Trophoblast cell (in vitro differentiated cells and primary cell): Measurements from ENCODE around the gene USP43.

ENCODE experiments used
- DNase-seq, 2 donors: peaks; one replicate each; pipeline ENCODE4 v3.0.0-alpha.2; 2016
- H2AFZ ChIP-seq: 2 replicates; pipeline ENCODE4 v1.6.1; 2013; ENCODE audit warnings: low read length, moderate library complexity, mild to moderate bottlenecking; ENCODE audit not compliant: insufficient read depth, poor library complexity
- H2AK5ac ChIP-seq: 2 replicates; pipeline ENCODE4 v1.6.1; 2013; ENCODE audit warnings: mild to moderate bottlenecking, low read length
- H2BK120ac ChIP-seq: 2 replicates; pipeline ENCODE4 v1.6.1; 2013; ENCODE audit warnings: low read length, mild to moderate bottlenecking, moderate library complexity; ENCODE audit not compliant: insufficient read depth, poor library complexity
- H2BK12ac ChIP-seq: 2 replicates; pipeline ENCODE4 v1.6.1; 2013; ENCODE audit warnings: mild to moderate bottlenecking, low read length, moderate library complexity
- H2BK5ac ChIP-seq: 2 replicates; pipeline ENCODE4 v1.6.1; 2013; ENCODE audit warnings: low read length, low read depth, moderate library complexity, mild to moderate bottlenecking; ENCODE audit not compliant: poor library complexity
- H3K14ac ChIP-seq: 2 replicates; pipeline ENCODE4 v1.6.1; 2013; ENCODE audit warnings: mild to moderate bottlenecking, low read length
- H3K18ac ChIP-seq: 2 replicates; pipeline ENCODE4 v1.6.1; 2013; ENCODE audit warnings: mild to moderate bottlenecking, low read length
- H3K23ac ChIP-seq: 2 replicates; pipeline ENCODE4 v1.6.1; 2013; ENCODE audit warnings: low read length
- H3K27ac ChIP-seq: 2 replicates; pipeline ENCODE4 v1.5.1; 2013; ENCODE audit warnings: low read depth, mild to moderate bottlenecking, inconsistent platforms, low read length, moderate library complexity
- H3K27me3 ChIP-seq: 2 replicates; pipeline ENCODE4 v1.6.1; 2013; ENCODE audit warnings: inconsistent platforms, mild to moderate bottlenecking, low read length, moderate library complexity; ENCODE audit not compliant: insufficient read depth
- H3K36me3 ChIP-seq, 2 experiments: 1 replicate in 1 of 2; 2 replicates in 1 of 2; pipeline ENCODE4 v1.6.1; 2013; ENCODE audit warnings: low read length in 2 of 2, mild to moderate bottlenecking in 2 of 2, moderate library complexity in 1 of 2; ENCODE audit not compliant: insufficient read depth in 2 of 2, control insufficient read depth in 1 of 2
- H3K4ac ChIP-seq: 2 replicates; pipeline ENCODE4 v1.6.1; 2013; ENCODE audit warnings: low read depth, mild to moderate bottlenecking, low read length, moderate library complexity
- H3K4me1 ChIP-seq, 2 experiments: 1 replicate in 1 of 2; 2 replicates in 1 of 2; pipeline ENCODE4 v1.6.1; 2013; ENCODE audit warnings: low read length in 2 of 2, mild to moderate bottlenecking in 2 of 2, moderate library complexity in 1 of 2; ENCODE audit not compliant: insufficient read depth in 2 of 2, control insufficient read depth in 1 of 2
- H3K4me2 ChIP-seq: 2 replicates; pipeline ENCODE4 v1.6.1; 2013; ENCODE audit warnings: inconsistent platforms, mild to moderate bottlenecking, low read length, moderate library complexity
- H3K4me3 ChIP-seq: 2 replicates; pipeline ENCODE4 v1.5.1; 2013; ENCODE audit warnings: mild to moderate bottlenecking, low read depth, low read length, inconsistent platforms
- H3K79me1 ChIP-seq: one replicate; pipeline ENCODE4 v1.6.1; 2013; ENCODE audit warnings: low read length
- H3K79me2 ChIP-seq: 2 replicates; pipeline ENCODE4 v1.6.1; 2013; ENCODE audit warnings: low read length, mild to moderate bottlenecking; ENCODE audit not compliant: control insufficient read depth, insufficient read depth, poor library complexity
- H3K9ac ChIP-seq: 2 replicates; pipeline ENCODE4 v1.6.1; 2013; ENCODE audit warnings: mild to moderate bottlenecking, low read length
- H3K9me3 ChIP-seq: 2 replicates; pipeline ENCODE4 v1.6.1; 2013; ENCODE audit warnings: low read depth, mild to moderate bottlenecking, control low read depth, inconsistent platforms, low read length; ENCODE audit not compliant: insufficient read depth
- H4K12ac ChIP-seq: 2 replicates; pipeline ENCODE4 v1.6.1; 2013; ENCODE audit warnings: low read depth, mild to moderate bottlenecking, low read length, moderate library complexity
- H4K8ac ChIP-seq: 2 replicates; pipeline ENCODE4 v1.6.1; 2013; ENCODE audit warnings: low read depth, mild to moderate bottlenecking, low read length, moderate library complexity
- H4K91ac ChIP-seq: one replicate; pipeline ENCODE4 v1.6.1; 2013; ENCODE audit warnings: low read depth, mild to moderate bottlenecking, low read length, moderate library complexity
- WGBS: extraction: QIAGEN DNeasy Blood & Tissue Kit; methylation state at CpG from one replicate; pipeline ENCODE4 v1.1.7; 2013; ENCODE audit warnings: missing lambda C conversion rate; ENCODE audit not compliant: insufficient read length, insufficient coverage; ENCODE audit errors: extremely low coverage; 5-methylcytosine and 5-hydroxymethylcytosine counted together

The USP43 gene

DNA sequence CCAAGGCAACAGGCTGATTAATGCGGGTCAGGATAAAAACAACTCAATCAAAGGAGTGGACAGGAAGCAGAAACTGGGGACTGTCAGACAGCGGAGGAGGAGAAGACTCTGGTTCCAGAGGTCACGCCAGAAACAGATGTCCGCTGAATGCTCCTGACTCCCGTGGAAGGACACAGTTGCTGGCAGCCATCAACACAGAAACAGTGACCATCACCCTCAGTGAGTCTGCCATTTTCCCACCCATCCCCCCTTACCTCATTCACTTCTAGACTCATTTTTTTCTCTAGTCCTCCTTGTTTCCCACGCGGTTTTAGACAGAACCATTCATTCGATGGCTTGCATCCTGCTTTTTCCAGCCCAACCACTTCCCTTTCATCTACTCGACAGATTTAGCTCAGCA is 105.2 kb downstream of the USP43 start:
- no peak overlapping the region for H3K4me3 ChIP-seq
- H2AFZ ChIP-seq, result no peak overlapping the region
- H2BK120ac ChIP-seq, result no peak overlapping the region
- no peaks in the 10 kb centered on the region for H3K36me3 ChIP-seq
- H3K79me1 ChIP-seq, result no peaks in the 10 kb centered on the region
- H3K14ac ChIP-seq, result no peak overlapping the region
- H3K4me2 ChIP-seq, result no peak overlapping the region
- H2BK12ac ChIP-seq, result no peak overlapping the region
- H3K18ac ChIP-seq, result no peak overlapping the region
- H3K4me1 ChIP-seq, result no peaks in the 10 kb centered on the region
- H3K4ac ChIP-seq, result no peak overlapping the region
- no peak overlapping the region for H4K91ac ChIP-seq
- no peak overlapping the region for H4K12ac ChIP-seq
- H2BK5ac ChIP-seq, result no peak overlapping the region
- no peak overlapping the region for H3K27ac ChIP-seq
- no peak overlapping the region for H3K23ac ChIP-seq
- no peak overlapping the region for H4K8ac ChIP-seq
- DNase-seq, result no peak
- H3K79me2 ChIP-seq, result no peaks in the 10 kb centered on the region
- no peak overlapping the region for H3K9ac ChIP-seq
- no CpG with 5 or more reads among the region's 9 CpGs for WGBS
- H2AK5ac ChIP-seq, result no peak overlapping the region
- no peaks in the 10 kb centered on the region for H3K9me3 ChIP-seq
- H3K27me3 ChIP-seq, result no peaks in the 10 kb centered on the region

DNA sequence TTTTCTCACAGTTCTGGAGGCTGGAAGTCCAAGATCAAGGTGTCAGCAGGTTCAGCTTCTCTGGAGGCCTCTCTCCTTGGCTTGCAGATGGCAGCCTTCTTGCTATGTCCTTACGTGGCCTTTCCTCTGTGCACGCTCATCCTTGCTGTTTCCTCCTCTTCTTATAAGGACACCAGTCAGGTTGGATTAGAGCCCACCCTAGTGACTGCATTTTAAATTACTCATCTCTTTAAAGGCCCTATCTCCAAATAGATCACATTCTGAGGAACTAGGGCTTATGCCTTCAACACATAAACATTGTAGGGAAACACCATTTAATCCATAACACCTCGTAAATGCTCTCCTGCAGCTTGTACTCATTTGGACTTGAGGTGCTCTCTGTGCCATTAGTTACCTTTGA is 109.8 kb downstream of the USP43 start:
- no CpG with 5 or more reads among the region's 3 CpGs for WGBS
- no peak overlapping the region for H3K4ac ChIP-seq
- H3K23ac ChIP-seq, result no peak overlapping the region
- H2BK5ac ChIP-seq, result no peak overlapping the region
- H2AK5ac ChIP-seq, result no peak overlapping the region
- H3K27me3 ChIP-seq, result no peaks in the 10 kb centered on the region
- H3K4me2 ChIP-seq, result no peak overlapping the region
- no peak overlapping the region for H3K14ac ChIP-seq
- no peaks in the 10 kb centered on the region for H3K9me3 ChIP-seq
- H4K91ac ChIP-seq, result no peak overlapping the region
- H3K27ac ChIP-seq, result no peak overlapping the region
- H3K79me1 ChIP-seq, result no peaks in the 10 kb centered on the region
- no peak overlapping the region for H2BK120ac ChIP-seq
- no peaks in the 10 kb centered on the region for H3K79me2 ChIP-seq
- no peak overlapping the region for H3K18ac ChIP-seq
- no peak overlapping the region for H4K8ac ChIP-seq
- DNase-seq, result no peak
- no peak overlapping the region for H3K9ac ChIP-seq
- H3K36me3 ChIP-seq, result no peaks in the 10 kb centered on the region
- no peak overlapping the region for H2BK12ac ChIP-seq
- H4K12ac ChIP-seq, result no peak overlapping the region
- H2AFZ ChIP-seq, result no peak overlapping the region
- H3K4me1 ChIP-seq, result no peaks in the 10 kb centered on the region
- no peak overlapping the region for H3K4me3 ChIP-seq

DNA sequence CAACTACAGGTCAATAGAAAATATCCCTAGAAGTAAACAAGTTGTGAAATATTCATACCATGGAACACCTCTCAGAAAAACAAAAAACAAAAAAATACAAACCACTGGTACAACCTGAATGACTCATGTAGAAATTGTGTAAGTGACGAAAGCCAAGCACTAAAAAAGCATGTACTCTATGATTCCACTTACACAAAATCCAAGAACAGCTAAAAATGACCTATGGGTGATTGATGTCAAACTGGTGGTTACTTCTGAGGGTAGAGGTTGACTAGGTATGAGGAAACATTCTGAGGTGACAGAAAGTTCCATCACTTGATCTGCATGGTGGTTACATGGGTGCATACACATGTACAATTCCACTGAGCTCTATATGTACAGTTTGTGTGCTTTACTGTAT is 114.9 kb downstream of the USP43 start:
- H4K8ac ChIP-seq, result no peak overlapping the region
- WGBS, result no CpG with 5 or more reads among the region's 1 CpG
- H3K23ac ChIP-seq, result no peak overlapping the region
- H3K4ac ChIP-seq, result no peak overlapping the region
- H4K91ac ChIP-seq, result no peak overlapping the region
- no peaks in the 10 kb centered on the region for H3K36me3 ChIP-seq
- no peak overlapping the region for H2AK5ac ChIP-seq
- H2BK5ac ChIP-seq, result no peak overlapping the region
- no peaks in the 10 kb centered on the region for H3K79me2 ChIP-seq
- H3K18ac ChIP-seq, result no peak overlapping the region
- H3K4me1 ChIP-seq, result no peaks in the 10 kb centered on the region
- no peak overlapping the region for H2BK120ac ChIP-seq
- H3K4me2 ChIP-seq, result no peak overlapping the region
- H3K79me1 ChIP-seq, result no peaks in the 10 kb centered on the region
- H2AFZ ChIP-seq, result no peak overlapping the region
- no peak overlapping the region for H3K14ac ChIP-seq
- H3K27ac ChIP-seq, result no peak overlapping the region
- no peak overlapping the region for H4K12ac ChIP-seq
- no peak overlapping the region for H3K9ac ChIP-seq
- no peak overlapping the region for H3K4me3 ChIP-seq
- H3K9me3 ChIP-seq, result no peaks in the 10 kb centered on the region
- no peak overlapping the region for H2BK12ac ChIP-seq
- H3K27me3 ChIP-seq, result no peaks in the 10 kb centered on the region
- peak in 1 of 2 donors; percentile 69 for DNase-seq

DNA sequence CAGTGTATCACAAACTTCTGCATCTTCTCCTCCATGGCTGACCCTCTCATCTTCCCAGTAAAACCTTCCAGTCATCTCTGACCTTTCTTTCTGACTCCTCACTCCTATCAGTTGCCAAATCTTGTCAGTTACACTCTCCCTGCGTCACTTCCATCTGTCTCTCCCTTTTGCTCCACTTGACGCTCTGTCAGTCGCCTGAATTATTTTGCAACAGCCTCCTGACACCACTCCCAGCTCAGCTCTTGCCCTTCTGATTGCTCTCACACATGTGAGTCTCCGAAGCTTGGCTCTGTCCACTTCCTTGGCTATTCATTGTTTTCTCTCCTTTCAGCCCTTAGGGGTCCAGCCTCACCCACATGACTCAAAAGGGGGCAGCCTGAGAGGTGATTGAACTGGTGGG is 118.3 kb downstream of the USP43 start:
- WGBS, result no CpG with 5 or more reads among the region's 4 CpGs
- no peak overlapping the region for H4K8ac ChIP-seq
- no peak overlapping the region for H3K27ac ChIP-seq
- H3K9me3 ChIP-seq, result no peaks in the 10 kb centered on the region
- H3K4me3 ChIP-seq, result no peak overlapping the region
- no peaks in the 10 kb centered on the region for H3K79me2 ChIP-seq
- no peak overlapping the region for H3K4me2 ChIP-seq
- no peak overlapping the region for H3K4ac ChIP-seq
- no peaks in the 10 kb centered on the region for H3K27me3 ChIP-seq
- H4K12ac ChIP-seq, result no peak overlapping the region
- no peak overlapping the region for H2BK120ac ChIP-seq
- H2AK5ac ChIP-seq, result no peak overlapping the region
- DNase-seq, result peak in 1 of 2 donors; percentile 39
- H3K9ac ChIP-seq, result no peak overlapping the region
- no peaks in the 10 kb centered on the region for H3K79me1 ChIP-seq
- H4K91ac ChIP-seq, result no peak overlapping the region
- no peak overlapping the region for H2BK12ac ChIP-seq
- no peaks in the 10 kb centered on the region for H3K36me3 ChIP-seq
- H2BK5ac ChIP-seq, result no peak overlapping the region
- no peak overlapping the region for H3K23ac ChIP-seq
- no peak overlapping the region for H2AFZ ChIP-seq
- no peak overlapping the region for H3K18ac ChIP-seq
- no peaks in the 10 kb centered on the region for H3K4me1 ChIP-seq
- H3K14ac ChIP-seq, result no peak overlapping the region
